Measurements from ENCODE around the gene ADCY10.
"Not testable (repeated sequence)": the region's sequence is repeated elsewhere in the genome, so short reads cannot be mapped to it uniquely, and the experiment has no call there.

The ADCY10 gene

GRCh38 chr1:167935216-167936067, 21.5 kb upstream of the ADCY10 start:
- Histone ChIP-seq H3K27ac (replicated peaks) (peak overlapping the region; percentile 100), H3K4me3 (replicated peaks; ENCODE audit: insufficient read depth, low read length) (peak overlapping the region; percentile 83), H3K27me3 (ENCODE audit: insufficient read depth, poor library complexity, severe bottlenecking) (no peaks in the 10 kb centered on the region)
- DNase-seq (ENCODE audit: low read depth in 1 of 2, low spot score in 1 of 2) = peak in 1 of 2 experiments; percentile 43
- TF ChIP-seq CTCF (IDR thresholded peaks at IDR 0.05; ENCODE audit: insufficient read depth, low read length) = no peak
- peak; percentile 32; the same call in 1 of the 2 replicates for TF ChIP-seq POLR2AphosphoS5 (IDR thresholded peaks at IDR 0.05; ENCODE audit: low read depth)

GRCh38 chr1:167934426-167935215, 20.7 kb upstream of the ADCY10 start:
- no peaks in the 10 kb centered on the region for H3K27me3 ChIP-seq (ENCODE audit: insufficient read depth, poor library complexity, severe bottlenecking)
- no peak for TF ChIP-seq CTCF (IDR thresholded peaks at IDR 0.05; ENCODE audit: insufficient read depth, low read length)
- TF ChIP-seq, protein P1, sequence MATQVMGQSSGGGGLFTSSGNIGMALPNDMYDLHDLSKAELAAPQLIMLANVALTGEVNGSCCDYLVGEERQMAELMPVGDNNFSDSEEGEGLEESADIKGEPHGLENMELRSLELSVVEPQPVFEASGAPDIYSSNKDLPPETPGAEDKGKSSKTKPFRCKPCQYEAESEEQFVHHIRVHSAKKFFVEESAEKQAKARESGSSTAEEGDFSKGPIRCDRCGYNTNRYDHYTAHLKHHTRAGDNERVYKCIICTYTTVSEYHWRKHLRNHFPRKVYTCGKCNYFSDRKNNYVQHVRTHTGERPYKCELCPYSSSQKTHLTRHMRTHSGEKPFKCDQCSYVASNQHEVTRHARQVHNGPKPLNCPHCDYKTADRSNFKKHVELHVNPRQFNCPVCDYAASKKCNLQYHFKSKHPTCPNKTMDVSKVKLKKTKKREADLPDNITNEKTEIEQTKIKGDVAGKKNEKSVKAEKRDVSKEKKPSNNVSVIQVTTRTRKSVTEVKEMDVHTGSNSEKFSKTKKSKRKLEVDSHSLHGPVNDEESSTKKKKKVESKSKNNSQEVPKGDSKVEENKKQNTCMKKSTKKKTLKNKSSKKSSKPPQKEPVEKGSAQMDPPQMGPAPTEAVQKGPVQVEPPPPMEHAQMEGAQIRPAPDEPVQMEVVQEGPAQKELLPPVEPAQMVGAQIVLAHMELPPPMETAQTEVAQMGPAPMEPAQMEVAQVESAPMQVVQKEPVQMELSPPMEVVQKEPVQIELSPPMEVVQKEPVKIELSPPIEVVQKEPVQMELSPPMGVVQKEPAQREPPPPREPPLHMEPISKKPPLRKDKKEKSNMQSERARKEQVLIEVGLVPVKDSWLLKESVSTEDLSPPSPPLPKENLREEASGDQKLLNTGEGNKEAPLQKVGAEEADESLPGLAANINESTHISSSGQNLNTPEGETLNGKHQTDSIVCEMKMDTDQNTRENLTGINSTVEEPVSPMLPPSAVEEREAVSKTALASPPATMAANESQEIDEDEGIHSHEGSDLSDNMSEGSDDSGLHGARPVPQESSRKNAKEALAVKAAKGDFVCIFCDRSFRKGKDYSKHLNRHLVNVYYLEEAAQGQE (IDR thresholded peaks at IDR 0.05; ENCODE audit: insufficient replicate concordance, low read depth) = no peak
- TF ChIP-seq GABPA (IDR thresholded peaks at IDR 0.05; ENCODE audit: low read depth) = no peak
- TF ChIP-seq POLR2AphosphoS5 (IDR thresholded peaks at IDR 0.05; ENCODE audit: low read depth) = no peak
- TF ChIP-seq SPI1 (IDR thresholded peaks at IDR 0.05; ENCODE audit: borderline replicate concordance, low read depth) = no peak
- peak overlapping the region; percentile 83 for H3K4me3 ChIP-seq (replicated peaks; ENCODE audit: insufficient read depth, low read length)
- peak overlapping the region; percentile 100 for H3K27ac ChIP-seq (replicated peaks)
- no peak for DNase-seq (ENCODE audit: low read depth in 1 of 2, low spot score in 1 of 2)

DNA sequence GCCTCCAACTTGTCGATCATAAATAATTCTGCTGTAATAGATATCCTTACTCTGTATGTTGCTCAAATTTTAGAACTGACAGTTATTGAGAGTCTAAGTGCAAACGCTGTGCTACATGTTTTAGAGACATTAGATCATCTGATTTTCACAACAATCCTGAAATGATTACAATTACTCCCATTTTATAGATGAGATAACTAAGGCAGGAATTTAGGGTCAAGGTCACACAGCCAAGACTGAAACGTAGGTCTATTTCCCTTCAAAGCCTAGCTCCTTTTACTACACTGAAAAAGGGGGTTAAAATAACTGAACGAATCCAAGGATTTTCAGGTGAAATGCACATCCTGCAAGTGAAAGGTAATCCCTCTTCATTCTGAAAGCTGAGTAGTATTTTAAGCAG, 19.9 kb upstream of the ADCY10 start:
- DNase-seq (ENCODE audit: low read depth in 1 of 2, low spot score in 1 of 2) = no peak
- H3K27me3 ChIP-seq (ENCODE audit: insufficient read depth, poor library complexity, severe bottlenecking) = no peaks in the 10 kb centered on the region
- H3K27ac ChIP-seq (replicated peaks) = no peak overlapping the region
- no peak for TF ChIP-seq GABPA (IDR thresholded peaks at IDR 0.05; ENCODE audit: low read depth)
- TF ChIP-seq POLR2AphosphoS5 (IDR thresholded peaks at IDR 0.05; ENCODE audit: low read depth) = no peak
- H3K4me3 ChIP-seq (replicated peaks; ENCODE audit: insufficient read depth, low read length) = no peak overlapping the region

DNA sequence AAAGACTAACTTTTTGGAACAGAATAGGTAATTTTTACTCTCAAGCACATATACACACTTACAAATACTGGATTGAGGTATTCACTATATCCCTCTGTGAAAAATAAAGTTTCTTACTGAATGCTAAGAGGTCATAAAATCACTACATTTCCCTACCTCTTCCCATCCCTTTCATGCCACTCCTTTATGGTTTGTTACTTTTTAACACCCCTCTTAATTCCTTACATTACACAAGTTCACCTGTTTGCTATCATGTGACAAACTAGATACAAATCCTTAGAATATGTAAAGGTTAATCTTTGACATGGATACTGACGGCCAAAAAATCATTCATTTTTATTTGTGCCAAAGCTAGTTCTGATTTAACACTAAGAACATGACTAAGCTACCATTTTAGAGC, 15.8 kb upstream of the ADCY10 start:
- Histone ChIP-seq H3K4me3 (replicated peaks; ENCODE audit: insufficient read depth, low read length) (no peak overlapping the region), H3K27ac (replicated peaks) (no peak overlapping the region), H3K27me3 (ENCODE audit: insufficient read depth, poor library complexity, severe bottlenecking) (no peaks in the 10 kb centered on the region)
- no peak for TF ChIP-seq CTCF (IDR thresholded peaks at IDR 0.05; ENCODE audit: insufficient read depth, low read length)
- TF ChIP-seq GABPA (IDR thresholded peaks at IDR 0.05; ENCODE audit: low read depth) = no peak
- TF ChIP-seq SPI1 (IDR thresholded peaks at IDR 0.05; ENCODE audit: borderline replicate concordance, low read depth) = no peak
- TF ChIP-seq, protein P1 (IDR thresholded peaks at IDR 0.05; ENCODE audit: insufficient replicate concordance, low read depth) = no peak
- TF ChIP-seq POLR2AphosphoS5 (IDR thresholded peaks at IDR 0.05; ENCODE audit: low read depth) = no peak
- no peak for DNase-seq (ENCODE audit: low read depth in 1 of 2, low spot score in 1 of 2)

DNA sequence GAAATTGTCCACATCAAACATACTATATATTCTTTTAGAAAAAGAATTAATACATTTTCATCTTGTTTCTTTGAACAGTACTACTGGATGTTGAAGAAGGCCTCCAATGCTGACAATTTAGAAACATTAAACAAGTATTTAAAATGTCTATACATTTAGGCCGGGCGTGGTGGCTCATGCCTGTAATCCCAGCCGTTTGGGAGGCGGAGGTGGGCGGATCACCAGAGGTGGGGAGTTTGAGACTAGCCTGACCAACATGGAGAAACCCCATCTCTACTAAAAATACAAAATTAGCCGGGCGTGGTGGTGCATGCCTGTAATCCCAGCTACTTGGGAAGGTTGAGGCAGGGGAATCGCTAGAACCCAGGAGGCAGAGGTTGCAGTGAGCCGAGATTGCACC, 15.0 kb upstream of the ADCY10 start:
- not testable (repeated sequence) for H3K4me3 ChIP-seq (replicated peaks; ENCODE audit: insufficient read depth, low read length); DNase-seq (ENCODE audit: low read depth in 1 of 2, low spot score in 1 of 2); H3K27me3 ChIP-seq (ENCODE audit: insufficient read depth, poor library complexity, severe bottlenecking); H3K27ac ChIP-seq (replicated peaks)

All from HL-60 (cell line).